NCI-H1105 (cell line): ENCODE measurements around the gene HCRTR1.
A peak's percentile ranks its signal among the peaks of the same experiment; 100 is the strongest.

Source experiments
- DNase-seq: peaks from one replicate; lab custom pipeline; 2025; lab: John Stamatoyannopoulos, UW

Gene HCRTR1

DNA sequence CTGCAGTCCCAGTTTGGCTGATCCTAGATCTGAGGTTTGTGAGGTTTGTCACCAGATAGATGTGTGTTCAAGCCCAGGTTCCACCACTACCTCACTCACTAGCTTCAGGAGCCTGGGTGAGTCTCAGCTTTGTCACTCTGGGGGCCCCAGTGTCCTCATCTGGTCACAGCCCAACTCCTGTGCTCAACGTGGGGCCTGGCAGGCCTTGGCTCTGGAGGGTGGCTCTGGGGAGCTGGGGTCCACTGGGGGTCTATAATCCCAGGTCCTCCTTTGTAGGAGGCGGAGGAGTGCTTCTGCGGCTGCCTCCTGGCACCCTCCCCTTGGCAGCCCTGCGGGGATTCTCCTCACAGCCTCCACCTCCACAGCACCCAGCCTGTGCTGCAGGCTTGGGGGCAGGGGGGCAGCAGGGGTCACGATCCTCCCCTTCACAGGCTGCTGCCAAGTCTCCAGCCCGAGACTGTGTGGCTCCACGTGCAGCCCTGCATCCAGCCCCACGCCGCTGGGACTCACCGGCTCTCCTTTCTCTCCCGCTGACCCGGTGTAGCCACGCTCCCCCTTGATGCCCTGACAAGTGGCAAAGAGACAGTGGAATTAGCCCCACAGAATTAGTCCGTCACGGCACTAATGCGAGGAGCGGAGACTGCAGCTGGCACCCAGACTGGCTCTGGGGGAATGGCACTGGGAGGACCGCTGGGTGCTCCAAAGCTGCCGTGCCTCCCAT lies 49.7 kb downstream of the HCRTR1 start:
- no peak for DNase-seq

DNA sequence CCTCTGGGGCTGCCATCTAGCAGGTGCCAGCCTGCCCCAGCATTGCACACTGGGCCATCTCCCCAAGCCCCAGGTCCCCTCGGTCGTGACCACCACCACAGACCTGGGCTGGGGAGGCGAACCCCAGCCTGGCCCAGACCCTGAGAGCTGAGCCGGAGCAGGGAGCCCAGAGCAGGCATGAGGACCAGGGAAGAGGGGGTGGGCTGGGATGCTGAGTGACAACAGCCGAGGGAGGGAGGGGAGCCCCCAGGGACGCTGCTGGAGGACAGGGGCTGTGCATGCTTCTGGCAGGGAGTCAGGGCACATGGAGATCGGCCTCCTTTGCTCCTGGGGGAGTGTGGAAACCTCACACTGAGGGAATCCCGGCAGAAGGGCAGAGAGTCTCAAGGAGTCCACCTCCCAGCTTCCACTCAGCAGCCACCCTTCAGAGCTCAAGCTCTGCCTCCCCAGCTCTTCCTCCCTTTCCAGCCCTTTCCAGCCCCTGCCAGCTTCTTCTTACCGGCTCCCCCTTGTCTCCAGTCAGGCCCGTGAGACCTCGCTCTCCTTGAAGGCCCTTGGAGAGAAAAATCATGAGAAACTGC lies 50.9 kb downstream of the HCRTR1 start:
- no peak for DNase-seq

DNA sequence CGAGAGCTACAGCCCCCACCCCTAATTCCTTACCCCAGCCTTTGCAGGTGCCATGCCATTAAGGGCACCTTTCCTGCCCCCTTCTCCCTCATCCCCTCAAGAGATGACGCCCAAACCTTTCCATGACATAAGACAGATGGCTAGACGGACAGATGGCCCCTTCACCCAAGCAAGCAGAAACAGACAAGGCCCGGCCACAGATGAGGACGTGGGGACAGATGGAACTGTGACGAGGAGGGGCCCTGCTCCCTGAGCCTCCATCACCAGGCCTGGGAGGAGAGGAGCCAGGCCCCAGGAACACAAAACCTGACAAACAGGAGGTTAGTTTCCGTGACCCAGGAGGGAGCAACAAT lies 51.9 kb downstream of the HCRTR1 start:
- DNase-seq = no peak

DNA sequence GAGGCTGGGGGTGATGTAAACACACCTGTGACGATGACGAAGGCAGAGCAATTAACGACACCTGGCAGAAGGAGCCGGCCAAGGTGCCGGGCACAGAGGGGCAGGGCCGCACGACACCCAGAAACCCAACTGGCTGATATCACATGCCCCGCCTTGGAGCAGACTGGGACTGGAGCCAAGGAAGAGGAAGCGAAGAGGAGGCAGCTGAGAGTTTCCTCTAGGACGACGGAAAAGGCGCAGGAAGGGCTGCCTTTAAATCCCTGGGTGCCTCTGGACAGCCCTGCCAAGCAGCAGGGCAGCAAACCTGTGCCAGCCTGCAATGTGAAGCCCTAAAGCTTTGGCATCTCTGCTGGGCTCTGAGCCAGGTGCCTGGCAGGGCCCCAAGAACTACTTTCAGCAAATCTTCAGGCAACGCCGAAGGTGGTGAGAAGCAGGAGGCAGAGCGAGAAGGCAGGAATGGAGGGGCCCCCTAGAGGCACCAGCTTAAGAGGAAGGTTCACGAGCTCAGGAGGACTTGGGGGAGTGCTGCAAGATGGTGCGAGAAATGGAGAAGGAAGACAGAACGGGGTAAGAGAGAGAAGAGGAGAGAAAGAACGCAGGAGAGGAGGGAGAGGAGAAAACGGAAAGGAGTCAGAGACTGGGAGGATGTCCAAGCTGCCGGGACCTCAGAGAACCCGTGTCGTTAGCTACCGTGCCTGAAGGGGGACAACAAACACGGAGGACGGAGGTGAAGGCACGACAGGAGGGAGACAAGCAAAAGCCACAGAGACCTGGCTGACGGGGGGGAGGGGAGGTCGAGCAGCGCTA lies 52.5 kb downstream of the HCRTR1 start:
- peak; percentile 94 for DNase-seq

DNA sequence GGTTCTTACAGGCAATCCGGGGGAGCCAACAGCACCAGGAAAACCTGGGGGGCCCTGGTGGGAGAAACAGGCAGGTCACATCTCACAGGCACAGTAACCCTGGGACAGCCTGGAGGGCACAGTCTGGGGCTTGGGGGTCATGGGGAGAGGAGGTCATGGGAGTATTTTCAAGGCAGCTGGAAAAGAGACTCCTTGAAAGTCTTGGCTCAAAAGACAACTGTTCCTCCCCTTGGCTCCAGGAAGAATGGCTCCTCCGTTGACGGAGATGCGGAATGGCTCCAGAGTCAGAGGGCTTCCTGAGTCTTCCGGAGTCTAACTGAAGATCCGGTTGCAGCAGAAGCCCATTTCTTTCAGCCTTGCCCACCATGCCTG lies 53.1 kb downstream of the HCRTR1 start:
- no peak for DNase-seq

DNA sequence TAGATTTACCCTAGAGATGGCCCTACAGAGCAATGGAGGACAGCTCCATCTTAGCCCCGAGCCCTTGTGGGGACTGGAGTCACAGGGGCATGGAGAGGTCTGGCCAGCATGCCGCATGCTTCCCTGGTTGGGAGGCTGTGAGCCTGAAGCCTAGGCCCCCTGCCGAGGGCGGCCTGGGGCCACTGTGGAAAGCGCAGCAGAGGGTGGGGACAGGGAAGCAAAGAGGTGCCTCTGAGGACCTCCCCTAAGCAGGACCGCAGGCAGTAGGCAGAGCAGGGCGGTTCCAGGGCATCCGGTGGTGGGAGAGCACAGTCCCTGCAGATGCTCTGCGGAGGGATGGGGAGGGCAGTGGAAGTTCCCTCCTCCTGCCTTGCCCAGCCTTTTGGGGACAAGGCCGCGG lies 53.7 kb downstream of the HCRTR1 start:
- DNase-seq = no peak

DNA sequence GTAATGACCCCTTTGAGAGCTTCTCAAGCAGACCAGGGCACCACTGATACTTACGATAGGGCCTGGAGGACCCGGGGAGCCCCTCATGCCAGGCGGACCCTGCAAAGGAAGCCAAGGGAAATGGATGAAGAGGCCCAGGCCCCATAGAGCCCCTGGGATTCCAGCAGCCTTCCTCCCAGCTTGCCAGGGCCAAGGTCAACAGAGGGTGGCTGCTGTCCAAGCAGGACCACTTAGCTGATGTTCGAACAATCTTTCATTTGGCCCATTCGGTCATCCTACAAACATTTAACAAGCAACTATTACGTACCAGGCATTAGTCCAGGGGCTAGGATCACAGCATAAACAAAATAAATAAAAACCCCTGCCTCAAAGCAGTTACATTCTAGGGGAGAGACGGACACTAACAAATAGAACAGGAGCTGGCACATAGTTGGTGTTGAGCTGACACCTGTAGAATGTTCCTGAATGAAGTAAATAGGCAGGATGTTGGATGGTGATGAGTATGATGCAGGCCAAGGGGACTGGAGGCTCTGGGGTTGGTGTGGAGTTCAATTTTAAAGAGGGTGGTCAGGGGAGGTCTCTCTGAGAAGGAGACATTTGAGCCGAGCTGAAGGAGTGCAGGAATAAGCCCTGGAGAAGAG lies 54.2 kb downstream of the HCRTR1 start:
- DNase-seq = no peak

DNA sequence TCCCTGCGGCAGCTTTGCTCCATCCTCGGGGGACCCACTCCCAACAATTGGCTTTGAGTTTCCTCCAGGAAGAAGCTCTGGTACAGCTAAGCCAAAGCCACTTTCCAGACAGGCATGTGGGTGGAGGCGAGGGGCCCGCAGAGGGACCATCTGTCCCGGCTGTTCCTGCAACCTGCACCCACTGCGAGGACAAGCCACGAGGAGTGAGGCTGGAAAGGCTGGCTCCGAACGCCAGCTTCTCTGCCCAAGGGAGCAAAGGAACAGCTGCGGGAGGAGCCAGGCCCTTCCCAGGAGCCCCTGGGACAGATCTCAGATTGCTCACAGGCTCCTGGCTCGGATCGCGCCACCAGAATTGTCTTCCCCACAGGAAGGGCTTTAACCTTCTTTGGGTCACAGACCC lies 55.5 kb downstream of the HCRTR1 start:
- DNase-seq = no peak

DNA sequence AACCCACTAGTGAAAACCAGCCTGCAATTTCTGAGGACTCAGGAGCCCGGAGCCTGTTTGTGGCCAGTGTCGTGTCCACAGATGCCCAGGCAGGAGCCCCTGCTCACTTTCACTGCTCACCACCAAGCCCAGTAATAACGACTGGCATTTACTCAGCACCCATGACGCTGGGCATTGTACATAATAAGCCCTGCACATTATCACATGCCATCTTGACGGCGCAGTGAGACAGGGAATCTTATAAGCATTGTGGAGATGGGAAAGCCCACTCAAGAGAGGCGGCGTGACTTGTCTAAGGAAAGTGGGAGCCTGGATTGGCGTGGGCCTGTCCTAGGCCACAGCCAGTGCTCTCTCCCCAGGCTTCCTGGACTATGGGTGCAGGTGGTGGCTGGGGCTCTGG lies 55.9 kb downstream of the HCRTR1 start:
- DNase-seq = no peak

DNA sequence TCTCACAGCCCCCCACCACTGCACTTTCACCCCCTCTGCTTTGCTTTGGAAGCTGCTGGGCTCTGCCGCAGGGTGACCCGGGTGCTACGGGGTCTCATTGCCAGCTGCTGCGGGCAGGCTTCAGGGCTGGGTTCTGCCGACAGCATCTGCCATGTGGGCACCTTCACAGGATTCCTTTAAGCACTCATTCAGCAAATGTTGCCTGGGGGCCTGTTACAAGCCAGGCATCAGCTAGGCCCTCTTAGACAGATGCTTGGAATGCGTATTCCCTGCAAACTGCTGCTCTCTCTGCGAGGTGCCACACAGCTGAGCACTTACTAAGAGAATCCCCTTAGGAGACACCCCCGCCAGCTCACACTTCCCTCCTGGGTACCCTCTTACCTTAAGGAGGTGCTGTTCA lies 57.1 kb downstream of the HCRTR1 start:
- no peak for DNase-seq

DNA sequence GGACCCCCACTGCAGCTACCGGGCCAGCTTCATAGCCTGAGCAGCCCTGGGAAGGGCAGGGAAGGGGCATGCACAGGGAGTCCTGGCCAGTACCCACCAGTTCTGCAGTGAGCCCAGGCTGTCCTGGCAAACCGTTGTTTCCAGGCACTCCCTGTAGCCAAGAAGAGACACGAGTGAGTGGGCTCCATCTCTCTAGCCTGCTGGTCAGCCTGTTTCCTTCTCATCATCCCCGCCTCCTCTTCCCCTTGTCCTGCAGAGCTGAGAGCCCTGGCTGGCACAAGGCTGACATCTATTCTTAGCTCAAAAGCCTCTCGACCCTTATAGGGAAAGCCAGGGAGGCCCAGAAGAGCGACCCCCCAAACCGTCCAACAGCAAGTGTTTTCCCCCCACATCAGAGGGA lies 57.7 kb downstream of the HCRTR1 start:
- no peak for DNase-seq

DNA sequence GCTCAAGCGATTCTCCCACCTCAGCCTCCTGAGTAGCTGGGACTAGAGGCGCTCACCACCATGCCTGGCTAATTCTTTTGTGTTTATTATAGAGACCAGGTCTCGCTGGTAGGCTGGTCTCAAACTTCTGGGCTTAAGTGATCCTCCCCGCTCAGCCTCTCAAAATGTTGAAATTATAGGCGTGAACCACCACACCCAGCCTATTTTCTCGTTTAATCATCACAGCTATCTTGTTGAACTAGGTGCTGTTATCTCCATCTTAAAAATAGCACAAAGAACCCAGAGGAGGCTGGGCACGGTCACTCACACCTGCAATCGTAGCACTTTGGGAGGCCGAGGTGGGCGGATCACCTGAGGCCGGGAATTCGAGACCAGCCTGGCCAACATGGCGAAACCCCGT lies 58.3 kb downstream of the HCRTR1 start:
- DNase-seq = no peak
